ENCODE measurements around the gene RNF181. TPM values are rescaled to one million over a fixed set of nuclear protein-coding genes. Genes with fewer than 3 reads are reported as not detected.

Gene RNF181
- total RNA-seq, 6 donors from 2014 or later: 81.7 to 164 (median 108) TPM

DNA sequence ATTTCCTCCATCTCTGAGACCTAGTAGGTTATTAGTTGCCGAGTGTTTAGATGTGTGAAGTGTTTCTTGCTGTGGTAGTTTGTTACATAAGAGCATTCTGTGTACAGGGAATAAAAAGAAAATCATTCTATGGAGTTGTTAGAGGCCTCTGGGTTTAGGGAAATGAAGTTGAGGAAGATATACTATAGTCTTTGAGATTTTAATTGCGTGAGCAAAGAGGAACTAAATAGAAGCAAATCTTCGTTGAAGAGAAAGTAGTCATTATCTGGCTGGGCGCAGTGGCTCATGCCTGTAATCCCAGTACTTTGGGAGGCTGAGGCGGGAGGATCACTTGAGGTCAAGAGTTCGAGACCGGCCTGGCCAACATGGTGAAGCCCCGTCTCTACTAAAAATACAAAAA lies 39.5 kb downstream of the RNF181 start:
- Histone ChIP-seq H3K27me3 (no peaks in the 10 kb centered on the region), H3K9me3 (no peaks in the 10 kb centered on the region), H3K4me3 (no peak overlapping the region), H3K36me3 (peaks cover 41 to 97% (median 81%) of the 10 kb centered on the region in 4 donors), H3K27ac (peak overlapping the region in 1 of 4 donors; percentile 17), H3K4me1 (peaks cover 0 to 4% (median 2%) of the 10 kb centered on the region in 4 donors)
- DNase-seq: no peak
- TF ChIP-seq POLR2A (IDR thresholded peaks at IDR 0.05): no peak
- TF ChIP-seq CTCF (IDR thresholded peaks at IDR 0.05): no peak
- TF ChIP-seq EP300 (IDR thresholded peaks at IDR 0.05): no peak
- TF ChIP-seq POLR2AphosphoS5 (IDR thresholded peaks at IDR 0.05): no peak
- 76 to 84% methylated on average over 8 of the region's 8 CpGs for WGBS, 2 donors
- no peak for ATAC-seq (ENCODE audit: low FRiP score in 2 of 2)

DNA sequence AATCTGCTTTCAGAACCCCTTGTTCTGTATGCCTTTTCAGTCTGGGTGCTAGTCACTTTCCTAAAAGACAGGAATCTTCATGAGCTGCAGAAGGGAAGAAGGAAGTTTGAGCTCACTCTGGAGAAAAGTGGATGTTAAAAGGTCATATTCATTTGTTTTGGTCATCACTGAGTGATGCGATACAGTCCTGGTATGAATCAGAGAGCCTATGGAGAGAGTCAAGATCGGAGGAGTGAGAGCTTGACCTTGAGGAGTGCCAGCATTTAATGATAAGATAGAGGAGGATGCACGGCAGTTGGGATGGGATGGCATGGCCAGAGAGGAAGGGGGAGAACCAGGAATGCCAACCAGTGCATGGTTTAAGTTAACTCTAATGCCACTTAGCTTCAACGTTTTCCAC lies 40.1 kb downstream of the RNF181 start:
- TF ChIP-seq CTCF (IDR thresholded peaks at IDR 0.05): no peak
- TF ChIP-seq POLR2A (IDR thresholded peaks at IDR 0.05): no peak
- TF ChIP-seq EP300 (IDR thresholded peaks at IDR 0.05): no peak
- no peak for TF ChIP-seq POLR2AphosphoS5 (IDR thresholded peaks at IDR 0.05)
- H3K36me3 ChIP-seq: peaks cover 38 to 97% (median 83%) of the 10 kb centered on the region in 4 donors
- no peak for DNase-seq
- peaks cover 0 to 4% (median 2%) of the 10 kb centered on the region in 4 donors for H3K4me1 ChIP-seq
- no peak overlapping the region for H3K4me3 ChIP-seq
- no peak overlapping the region for H3K27ac ChIP-seq
- no peaks in the 10 kb centered on the region for H3K27me3 ChIP-seq
- no peak for ATAC-seq (ENCODE audit: low FRiP score in 2 of 2)
- 70 to 77% methylated on average over 4 of the region's 4 CpGs for WGBS, 2 donors
- no peaks in the 10 kb centered on the region for H3K9me3 ChIP-seq

- H3K27ac ChIP-seq: no peak overlapping the region
- no peak for ATAC-seq (ENCODE audit: low FRiP score in 2 of 2)
- H3K4me1 ChIP-seq: peaks cover 0 to 2% (median under 1%) of the 10 kb centered on the region in 4 donors
- no peak for TF ChIP-seq EP300 (IDR thresholded peaks at IDR 0.05)
- TF ChIP-seq POLR2A (IDR thresholded peaks at IDR 0.05): no peak
- TF ChIP-seq POLR2AphosphoS5 (IDR thresholded peaks at IDR 0.05): no peak
- H3K4me3 ChIP-seq: no peak overlapping the region
- H3K36me3 ChIP-seq: peaks cover 42 to 100% (median 91%) of the 10 kb centered on the region in 4 donors
- H3K9me3 ChIP-seq: no peaks in the 10 kb centered on the region
- DNase-seq: no peak
- H3K27me3 ChIP-seq: no peaks in the 10 kb centered on the region
- 88 to 89% methylated on average over 3 of the region's 3 CpGs for WGBS, 2 donors
These were observed 47.2 kb downstream of the RNF181 start for GRCh38 chr2:85642725-85643124.

- Histone ChIP-seq H3K27ac (no peak overlapping the region), H3K9me3 (no peaks in the 10 kb centered on the region), H3K4me3 (no peak overlapping the region), H3K36me3 (peaks cover 31 to 100% (median 93%) of the 10 kb centered on the region in 4 donors), H3K27me3 (no peaks in the 10 kb centered on the region), H3K4me1 (peaks cover 8 to 19% (median 14%) of the 10 kb centered on the region in 4 donors)
- no peak for TF ChIP-seq POLR2A (IDR thresholded peaks at IDR 0.05)
- no peak for TF ChIP-seq POLR2AphosphoS5 (IDR thresholded peaks at IDR 0.05)
- no peak for TF ChIP-seq EP300 (IDR thresholded peaks at IDR 0.05)
- no peak for TF ChIP-seq CTCF (IDR thresholded peaks at IDR 0.05)
- WGBS, 2 donors: 96 to 98% methylated on average over 8 of the region's 8 CpGs
- DNase-seq: no peak
- no peak for ATAC-seq (ENCODE audit: low FRiP score in 2 of 2)
These were observed 49.4 kb downstream of the RNF181 start for GRCh38 chr2:85644909-85645308.

DNA sequence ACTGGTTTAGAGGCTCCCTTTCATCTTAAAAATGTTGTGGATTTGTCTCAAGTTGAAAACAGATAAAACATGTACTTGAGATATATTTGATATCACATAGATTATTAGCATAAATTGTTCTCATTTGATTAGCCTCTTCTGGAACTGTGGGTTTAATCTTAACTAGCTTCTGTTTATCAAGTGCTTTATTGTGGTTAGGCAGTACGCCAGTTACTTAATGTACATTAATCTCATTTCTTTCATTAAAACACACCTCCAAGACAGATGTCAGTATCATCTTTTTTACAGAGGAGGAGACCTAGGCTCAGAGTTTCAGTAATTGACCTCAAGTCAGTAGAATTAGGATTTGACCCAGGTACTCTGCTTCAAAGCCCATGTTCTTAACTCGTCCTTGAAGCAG lies 50.6 kb downstream of the RNF181 start:
- Histone ChIP-seq H3K4me1 (peaks cover 10 to 19% (median 14%) of the 10 kb centered on the region in 4 donors), H3K27me3 (no peaks in the 10 kb centered on the region), H3K9me3 (no peaks in the 10 kb centered on the region), H3K27ac (no peak overlapping the region), H3K4me3 (no peak overlapping the region), H3K36me3 (peaks cover 24 to 100% (median 85%) of the 10 kb centered on the region in 4 donors)
- 91 to 96% methylated on average over 2 of the region's 2 CpGs for WGBS, 2 donors
- TF ChIP-seq POLR2A (IDR thresholded peaks at IDR 0.05) (no peak), EP300 (IDR thresholded peaks at IDR 0.05) (no peak), POLR2AphosphoS5 (IDR thresholded peaks at IDR 0.05) (no peak), CTCF (IDR thresholded peaks at IDR 0.05) (no peak)
- DNase-seq: no peak
- no peak for ATAC-seq (ENCODE audit: low FRiP score in 2 of 2)

Small RNAs within 50 kb of the gene (small RNA-seq; reads per million reads assigned to genes)
- 0 reads per million in 4 donors for gene RN7SL126P

Other genes with a start within 250 kb of the RNF181 start
- gene RETSAT, start 241.2 kb upstream of the RNF181 start, total RNA-seq: 10 to 100 TPM; 36.7 to 81.5 (median 57.9) TPM
- gene ELMOD3, start 241.0 kb upstream of the RNF181 start, total RNA-seq: 10 to 100 TPM; 13.2 to 82.8 (median 24.1) TPM
- gene CAPG, start 185.4 kb upstream of the RNF181 start, total RNA-seq: 100 to 1,000 TPM; 169 to 611 (median 375) TPM
- under 1 TPM in 1 of 6 donors, not detected in 5; 0.51 TPM for gene SH2D6, start 177.0 kb upstream of the RNF181 start, total RNA-seq
- 100 to 1,000 TPM; 108 to 219 (median 168) TPM for gene MAT2A, start 56.6 kb upstream of the RNF181 start, total RNA-seq
- gene GGCX, start 34.3 kb upstream of the RNF181 start, total RNA-seq: 10 to 100 TPM; 21.2 to 70.6 (median 38.0) TPM
- 100 to 1,000 TPM in 4 of 6 donors, 10 to 100 TPM in 2; 62.8 to 289 (median 154) TPM for gene VAMP8, start 18.2 kb upstream of the RNF181 start, total RNA-seq
- gene VAMP5, start 11.3 kb upstream of the RNF181 start, total RNA-seq: 100 to 1,000 TPM in 1 of 6 donors, 10 to 100 TPM in 5; 20.5 to 105 (median 44.0) TPM
- 10 to 100 TPM; 18.9 to 45.8 (median 32.0) TPM for gene TMEM150A, start 7.0 kb downstream of the RNF181 start, total RNA-seq
- gene C2orf68, start 16.3 kb downstream of the RNF181 start, total RNA-seq: 10 to 100 TPM; 24.6 to 46.1 (median 34.0) TPM
- gene USP39, start 20.4 kb downstream of the RNF181 start, total RNA-seq: 100 to 1,000 TPM in 1 of 6 donors, 10 to 100 TPM in 5; 36.8 to 176 (median 67.3) TPM
- gene SFTPB, start 72.5 kb downstream of the RNF181 start, total RNA-seq: over 10,000 TPM; 10,501 to 67,270 (median 33,394) TPM
- 10 to 100 TPM; 12.2 to 24.7 (median 21.0) TPM for gene GNLY, start 98.6 kb downstream of the RNF181 start, total RNA-seq
- gene ATOH8, start 158.2 kb downstream of the RNF181 start, total RNA-seq: 100 to 1,000 TPM in 2 of 6 donors, 10 to 100 TPM in 4; 60.2 to 121 (median 85.1) TPM